C4-2B (cell line): ENCODE data around the gene SLC6A17.

Experiments
- H3K27ac ChIP-seq: fragments of 450-650 bp; 2 replicates; pipeline ENCODE4 v1.5.1; 2017
- ZFX ChIP-seq: fragments of 450-650 bp; IDR thresholded peaks from 2 replicates; pipeline ENCODE4 v1.6.1; 2017
- TF ChIP-seq, protein P1 (sequence below): fragments of 450-650 bp; conservative IDR thresholded peaks from 2 replicates; pipeline ENCODE4 v1.5.1; 2017; ENCODE audit warnings: mild to moderate bottlenecking

The SLC6A17 gene

DNA sequence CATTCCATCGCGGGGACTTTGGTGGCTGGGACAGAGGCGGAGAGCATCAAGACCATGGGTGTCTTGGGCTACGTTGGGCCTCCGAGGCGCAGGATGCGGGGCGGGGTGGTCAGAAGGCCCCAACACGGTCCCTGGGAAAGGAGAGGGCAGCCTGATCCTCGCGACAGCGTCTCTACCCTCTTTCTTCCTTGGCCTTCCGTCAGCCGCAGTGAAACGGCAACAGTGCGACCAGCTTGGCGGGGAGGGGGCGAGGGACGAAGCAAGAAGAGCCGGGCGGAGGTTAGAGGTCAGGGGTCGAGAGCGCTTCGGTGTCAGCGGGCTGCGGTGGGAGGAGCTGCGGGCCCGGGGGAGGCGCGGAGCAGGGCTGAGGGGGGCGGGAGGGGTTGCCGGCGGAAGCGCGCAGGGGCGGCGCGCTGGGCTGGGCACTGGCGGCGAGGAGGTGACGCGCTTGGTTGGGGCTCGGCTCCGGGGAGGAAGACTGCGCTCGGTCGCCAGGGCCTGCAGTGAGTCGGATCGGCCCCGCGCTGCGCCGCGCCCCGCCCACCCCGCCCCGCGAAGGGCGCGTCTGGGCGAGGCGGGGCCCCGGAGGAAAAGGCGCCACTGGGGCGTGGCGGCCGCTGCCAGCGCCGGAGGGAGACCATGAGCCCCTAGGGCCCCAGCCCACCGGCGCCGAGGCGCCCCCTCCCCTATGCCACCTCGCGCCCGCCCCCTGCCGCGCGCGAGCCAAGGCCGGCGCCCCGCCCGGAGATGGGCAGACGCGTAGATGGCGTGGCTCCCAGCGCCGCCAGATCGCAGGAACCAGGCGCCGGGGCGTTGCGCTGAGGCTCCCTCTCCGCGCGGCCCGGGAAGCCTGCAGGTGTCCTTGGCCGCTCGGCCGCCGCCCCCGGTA is 59.7 kb downstream of the SLC6A17 start, which contains the start of gene KCNC4:
KCNC4 (plus strand) TSS at position 600 of the 889 bp plus-strand sequence. CDS start 1,186 bp downstream, outside the sequence.
- H3K27ac ChIP-seq, result no peak within 1 kb of the TSS
- TF ChIP-seq, protein P1, sequence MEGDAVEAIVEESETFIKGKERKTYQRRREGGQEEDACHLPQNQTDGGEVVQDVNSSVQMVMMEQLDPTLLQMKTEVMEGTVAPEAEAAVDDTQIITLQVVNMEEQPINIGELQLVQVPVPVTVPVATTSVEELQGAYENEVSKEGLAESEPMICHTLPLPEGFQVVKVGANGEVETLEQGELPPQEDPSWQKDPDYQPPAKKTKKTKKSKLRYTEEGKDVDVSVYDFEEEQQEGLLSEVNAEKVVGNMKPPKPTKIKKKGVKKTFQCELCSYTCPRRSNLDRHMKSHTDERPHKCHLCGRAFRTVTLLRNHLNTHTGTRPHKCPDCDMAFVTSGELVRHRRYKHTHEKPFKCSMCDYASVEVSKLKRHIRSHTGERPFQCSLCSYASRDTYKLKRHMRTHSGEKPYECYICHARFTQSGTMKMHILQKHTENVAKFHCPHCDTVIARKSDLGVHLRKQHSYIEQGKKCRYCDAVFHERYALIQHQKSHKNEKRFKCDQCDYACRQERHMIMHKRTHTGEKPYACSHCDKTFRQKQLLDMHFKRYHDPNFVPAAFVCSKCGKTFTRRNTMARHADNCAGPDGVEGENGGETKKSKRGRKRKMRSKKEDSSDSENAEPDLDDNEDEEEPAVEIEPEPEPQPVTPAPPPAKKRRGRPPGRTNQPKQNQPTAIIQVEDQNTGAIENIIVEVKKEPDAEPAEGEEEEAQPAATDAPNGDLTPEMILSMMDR, result no peak
- TF ChIP-seq ZFX, result no peak

DNA sequence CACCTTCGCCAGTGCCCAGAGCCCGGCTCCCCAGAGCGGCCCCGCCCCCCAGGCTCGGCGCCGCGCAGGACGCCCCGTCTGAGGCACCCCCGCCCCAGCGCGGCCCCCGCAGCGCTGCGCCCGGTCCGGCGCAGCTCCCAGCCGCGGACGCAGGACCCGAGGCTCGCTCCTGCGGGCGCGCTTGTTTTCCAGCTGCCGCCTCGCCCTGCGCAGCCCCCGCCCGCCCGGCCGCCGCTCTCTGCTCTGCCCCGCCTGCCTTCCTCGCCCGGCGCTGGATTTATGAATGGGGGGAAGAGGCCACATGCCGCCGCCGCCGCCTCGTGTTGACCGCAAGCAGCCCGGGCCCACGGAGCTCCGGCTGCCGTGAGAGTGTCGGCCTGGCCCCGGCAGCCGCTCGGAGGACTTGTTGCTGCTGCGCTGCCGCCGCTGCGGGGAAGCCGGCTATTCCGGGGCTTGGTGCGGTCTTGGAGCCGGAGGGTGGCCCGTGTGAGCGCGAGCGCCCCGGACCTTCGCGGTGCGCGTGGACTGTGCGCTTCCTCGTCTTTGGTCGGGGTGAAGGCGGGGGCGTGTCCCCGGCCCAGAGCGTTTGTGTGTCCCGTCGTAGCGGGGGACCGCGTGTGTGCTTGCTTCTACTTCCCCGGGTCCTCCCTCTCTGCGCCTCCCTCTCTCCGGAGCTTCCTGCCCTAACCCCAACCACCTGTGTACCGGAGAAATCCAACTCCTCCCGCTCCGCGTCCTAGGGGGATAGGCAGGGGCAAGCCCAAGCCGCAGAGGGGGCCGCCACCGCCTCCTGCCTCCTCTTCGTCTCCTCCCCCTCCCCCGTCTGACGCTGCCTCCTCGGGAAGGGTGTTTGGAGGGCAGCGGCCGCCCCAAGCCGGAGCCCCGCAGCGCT is 60.6 kb downstream of the SLC6A17 start:
- no peak for TF ChIP-seq ZFX
- TF ChIP-seq, protein P1, result no peak

DNA sequence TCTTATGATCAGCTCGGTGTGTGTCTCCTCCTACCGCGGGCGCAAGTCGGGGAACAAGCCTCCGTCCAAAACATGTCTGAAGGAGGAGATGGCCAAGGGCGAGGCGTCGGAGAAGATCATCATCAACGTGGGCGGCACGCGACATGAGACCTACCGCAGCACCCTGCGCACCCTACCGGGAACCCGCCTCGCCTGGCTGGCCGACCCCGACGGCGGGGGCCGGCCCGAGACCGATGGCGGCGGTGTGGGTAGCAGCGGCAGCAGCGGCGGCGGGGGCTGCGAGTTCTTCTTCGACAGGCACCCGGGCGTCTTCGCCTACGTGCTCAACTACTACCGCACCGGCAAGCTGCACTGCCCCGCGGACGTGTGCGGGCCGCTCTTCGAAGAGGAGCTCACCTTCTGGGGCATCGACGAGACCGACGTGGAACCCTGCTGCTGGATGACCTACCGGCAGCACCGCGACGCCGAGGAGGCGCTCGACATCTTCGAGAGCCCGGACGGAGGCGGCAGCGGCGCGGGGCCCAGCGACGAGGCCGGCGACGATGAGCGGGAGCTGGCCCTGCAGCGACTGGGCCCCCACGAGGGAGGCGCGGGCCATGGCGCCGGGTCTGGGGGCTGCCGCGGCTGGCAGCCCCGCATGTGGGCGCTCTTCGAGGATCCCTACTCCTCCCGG is 61.3 kb downstream of the SLC6A17 start:
- TF ChIP-seq, protein P1, result no peak
- no peak for TF ChIP-seq ZFX
- H3K27ac ChIP-seq, result no peak overlapping the region

More for the DNA sequence above, 60.6 kb downstream of the SLC6A17 start:
- H3K27ac ChIP-seq, result no peak overlapping the region

- H3K27ac ChIP-seq, result no peak overlapping the region
These were observed 62.2 kb downstream of the SLC6A17 start for GRCh38 chr1:110212169-110213142.

DNA sequence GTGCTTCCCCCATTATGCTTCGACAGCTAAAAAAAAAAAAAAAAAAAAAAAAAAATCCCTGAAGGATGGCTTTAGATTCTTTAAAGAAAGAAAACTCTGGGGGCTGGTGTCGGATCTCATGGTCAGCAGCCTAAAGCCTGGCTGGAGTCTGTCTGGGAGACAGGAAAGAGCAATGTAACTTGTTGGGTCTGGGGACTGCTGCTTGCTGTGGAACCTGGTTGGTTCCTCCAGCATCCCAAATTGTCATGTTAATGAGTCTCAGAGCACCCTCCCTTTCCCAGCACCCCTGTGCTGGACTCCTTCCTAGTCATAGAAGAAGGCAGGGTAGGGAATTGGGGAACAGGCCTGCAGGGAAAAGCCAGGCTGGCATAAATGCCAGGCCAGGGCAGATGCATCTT is 62.8 kb downstream of the SLC6A17 start:
- no peak overlapping the region for H3K27ac ChIP-seq
- TF ChIP-seq, protein P1, result no peak
- no peak for TF ChIP-seq ZFX

More at GRCh38 chr1:110212169-110213142, 62.2 kb downstream of the SLC6A17 start:
- TF ChIP-seq, protein P1, result no peak
- no peak for TF ChIP-seq ZFX
